ENCODE measurements around the gene PSRC1.
"Not testable (repeated sequence)": the region's sequence is repeated elsewhere in the genome, so short reads cannot be mapped to it uniquely, and the experiment has no call there.

Gene PSRC1

GRCh38 chr1:109295712-109296415, 12.9 kb upstream of the PSRC1 start:
- DNase-seq (ENCODE audit: low spot score), result no peak

GRCh38 chr1:109294481-109294880, 11.5 kb upstream of the PSRC1 start:
- DNase-seq (ENCODE audit: low spot score), result no peak

GRCh38 chr1:109293026-109293425, 10.1 kb upstream of the PSRC1 start:
- DNase-seq (ENCODE audit: low spot score), result no peak

GRCh38 chr1:109292364-109292763, 9.4 kb upstream of the PSRC1 start:
- no peak for DNase-seq (ENCODE audit: low spot score)

GRCh38 chr1:109290998-109291397, 8.1 kb upstream of the PSRC1 start:
- peak; percentile 88 for DNase-seq (ENCODE audit: low spot score)

GRCh38 chr1:109290137-109290536, 7.2 kb upstream of the PSRC1 start:
- DNase-seq (ENCODE audit: low spot score), result no peak

GRCh38 chr1:109286762-109287161, 3.8 kb upstream of the PSRC1 start:
- not testable (repeated sequence) for DNase-seq (ENCODE audit: low spot score)

GRCh38 chr1:109283748-109284600, 1.0 kb upstream of the PSRC1 start:
- no peak for DNase-seq (ENCODE audit: low spot score)

GRCh38 chr1:109282497-109282951, 421 bp downstream of the PSRC1 start:
- DNase-seq (ENCODE audit: low spot score), result no peak

GRCh38 chr1:109281680-109282496, 1.1 kb downstream of the PSRC1 start:
- peak; percentile 71 for DNase-seq (ENCODE audit: low spot score)

GRCh38 chr1:109280862-109281261, 2.1 kb downstream of the PSRC1 start:
- DNase-seq (ENCODE audit: low spot score), result no peak

GRCh38 chr1:109279615-109280278, 3.2 kb downstream of the PSRC1 start:
- DNase-seq (ENCODE audit: low spot score), result peak; percentile 44

GRCh38 chr1:109277434-109278204, 5.3 kb downstream of the PSRC1 start:
- DNase-seq (ENCODE audit: low spot score), result peak; percentile 90

- DNase-seq (ENCODE audit: low spot score), result no peak
These were observed 7.1 kb downstream of the PSRC1 start for GRCh38 chr1:109275706-109276345.

- DNase-seq (ENCODE audit: low spot score), result no peak
These were observed 8.1 kb downstream of the PSRC1 start for GRCh38 chr1:109274533-109275476.

GRCh38 chr1:109273570-109274288, 9.2 kb downstream of the PSRC1 start:
- no peak for DNase-seq (ENCODE audit: low spot score)

- no peak for DNase-seq (ENCODE audit: low spot score)
These were observed 10.0 kb downstream of the PSRC1 start for GRCh38 chr1:109272831-109273547.
